GM18517 (cell line): ENCODE results near the gene NFIB.

ENCODE experiments used
- ATAC-seq: cut with Tn5 transposase; IDR thresholded peaks from one replicate; pipeline ENCODE4 v1.9.1; 2021; ENCODE audit warnings: mild to moderate bottlenecking, moderate library complexity; ENCODE audit not compliant: unreplicated experiment

The NFIB gene

GRCh38 chr9:14345354-14346230, 31.7 kb upstream of the NFIB start:
- no peak for ATAC-seq

GRCh38 chr9:14344941-14345353, 31.0 kb upstream of the NFIB start:
- ATAC-seq, result no peak

- no peak for ATAC-seq
Measured at GRCh38 chr9:14344053-14344524, 30.1 kb upstream of the NFIB start.

- no peak for ATAC-seq
Measured at GRCh38 chr9:14343261-14344031, 29.5 kb upstream of the NFIB start.

GRCh38 chr9:14342736-14343135, 28.8 kb upstream of the NFIB start:
- ATAC-seq, result no peak

GRCh38 chr9:14341437-14342122, 27.6 kb upstream of the NFIB start:
- no peak for ATAC-seq

- no peak for ATAC-seq
Measured at GRCh38 chr9:14340994-14341393, 27.1 kb upstream of the NFIB start.

GRCh38 chr9:14340219-14340873, 26.4 kb upstream of the NFIB start:
- no peak for ATAC-seq

- ATAC-seq, result no peak
Measured at GRCh38 chr9:14339746-14340145, 25.8 kb upstream of the NFIB start.

- ATAC-seq, result no peak
Measured at GRCh38 chr9:14337615-14338014, 23.7 kb upstream of the NFIB start.

- ATAC-seq, result no peak
Measured at GRCh38 chr9:14336244-14336643, 22.3 kb upstream of the NFIB start.

GRCh38 chr9:14331120-14331519, 17.2 kb upstream of the NFIB start:
- ATAC-seq, result no peak

- ATAC-seq, result no peak
Measured at GRCh38 chr9:14327036-14327435, 13.1 kb upstream of the NFIB start.

GRCh38 chr9:14326264-14326826, 12.4 kb upstream of the NFIB start:
- ATAC-seq, result peak; percentile 82

GRCh38 chr9:14325147-14325546, 11.2 kb upstream of the NFIB start:
- no peak for ATAC-seq

GRCh38 chr9:14323985-14324650, 10.2 kb upstream of the NFIB start:
- ATAC-seq, result no peak

- ATAC-seq, result no peak
Measured at GRCh38 chr9:14323083-14323971, 9.4 kb upstream of the NFIB start.

GRCh38 chr9:14322211-14323082, 8.5 kb upstream of the NFIB start:
- peak; percentile 58 for ATAC-seq
